Measurements from ENCODE around the gene CCDC117. TPM values are rescaled to one million over a fixed set of nuclear protein-coding genes. Genes with fewer than 3 reads are reported as not detected.

Gene CCDC117
- total RNA-seq, 1 experiment from 2014 or later = 12.1 TPM

DNA sequence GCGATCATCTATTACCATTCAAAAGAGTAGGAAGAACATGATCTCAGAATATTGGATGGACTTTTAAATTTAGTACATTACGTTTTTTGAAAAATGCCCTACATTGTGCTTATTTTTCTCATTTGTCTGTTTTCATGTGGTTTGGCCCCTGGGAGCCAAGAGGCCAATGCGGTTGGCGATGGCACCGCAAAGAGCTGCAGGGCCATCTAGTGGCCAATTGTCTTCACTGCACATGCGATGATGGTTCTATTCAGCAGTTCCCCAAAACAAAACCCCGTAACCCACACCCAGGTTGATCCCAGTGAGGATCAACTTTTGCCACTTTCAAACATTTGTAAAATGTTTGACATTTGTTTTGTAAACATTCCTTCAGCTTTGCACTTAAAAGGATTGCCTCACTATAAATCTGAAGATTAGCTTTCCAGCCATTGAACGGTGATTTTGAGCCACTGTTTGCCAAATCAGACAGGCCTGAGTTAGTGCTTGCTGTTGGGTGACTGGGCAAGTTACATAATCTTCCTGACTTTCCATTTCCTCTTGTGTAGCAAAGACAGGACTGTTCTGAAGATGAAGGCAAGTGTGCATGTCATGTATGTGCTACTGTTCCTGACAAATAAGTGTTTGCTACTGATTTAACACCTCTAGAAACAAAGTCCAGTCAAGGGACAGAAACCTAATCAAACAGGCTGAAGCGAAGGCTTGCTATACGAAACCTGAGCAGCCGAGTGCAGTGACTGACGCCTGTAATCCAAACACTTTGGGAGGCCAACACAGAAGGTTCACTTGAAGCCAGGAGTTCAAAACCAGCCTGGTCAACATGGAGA is 57.1 kb downstream of the CCDC117 start:
- no peak overlapping the region for H3K27ac Mint-ChIP-seq (ENCODE audit: low read depth, unreplicated experiment)
- POLR2A ChIA-PET = interaction anchor here (0.7 to 1.5 kb wide), 5 partner anchors 13 to 230 kb away, joined by 3 to 7 read pairs (median 3); no protein-coding TSS in a partner anchor

DNA sequence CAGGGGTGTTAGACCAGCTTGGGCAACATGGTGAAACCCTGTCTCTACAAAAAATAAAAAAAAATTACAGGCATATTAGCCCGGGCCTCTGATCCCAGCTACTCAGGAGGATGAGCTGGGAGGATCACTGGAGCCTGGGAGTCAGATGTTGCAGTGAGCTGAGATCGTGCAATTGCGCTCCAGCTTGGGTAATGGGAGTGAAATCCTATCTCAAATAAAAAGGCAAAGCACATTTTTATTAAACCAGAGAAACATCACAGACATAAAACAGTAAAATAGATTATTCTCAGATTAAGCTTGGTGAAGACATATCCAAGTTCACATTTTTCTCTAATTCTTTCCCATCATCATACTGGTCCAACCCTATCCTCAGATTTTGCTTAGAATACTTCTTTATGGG is 57.9 kb downstream of the CCDC117 start:
- H3K9me3 Mint-ChIP-seq (ENCODE audit: unreplicated experiment) = no peaks in the 10 kb centered on the region

More for the DNA sequence above, 57.1 kb downstream of the CCDC117 start:
- CTCF ChIA-PET = interaction anchor here (0.6 to 6.7 kb wide), 62 partner anchors 8 to 941 kb away, joined by 3 to 131 read pairs (median 4); partner anchors contain the start of gene XBP1
- Mint-ChIP-seq H3K4me1 (ENCODE audit: insufficient read depth, unreplicated experiment) (no peaks in the 10 kb centered on the region), H3K27me3 (ENCODE audit: insufficient read depth, unreplicated experiment) (no peaks in the 10 kb centered on the region), H3K4me3 (ENCODE audit: unreplicated experiment) (no peak overlapping the region), H3K9me3 (ENCODE audit: unreplicated experiment) (no peaks in the 10 kb centered on the region), H3K36me3 (ENCODE audit: insufficient read depth, unreplicated experiment) (no peaks in the 10 kb centered on the region)
- peak; percentile 69 for DNase-seq (ENCODE audit: unreplicated experiment)
- BruUV-seq (replicated peaks) = no TSS peak
- intact Hi-C loops (cut with micrococcal nuclease) = loop anchor here (1.0 to 5.0 kb wide), 3 partner anchors 229 to 777 kb away; no protein-coding TSS in a partner anchor
- TF ChIP-seq, protein P1, sequence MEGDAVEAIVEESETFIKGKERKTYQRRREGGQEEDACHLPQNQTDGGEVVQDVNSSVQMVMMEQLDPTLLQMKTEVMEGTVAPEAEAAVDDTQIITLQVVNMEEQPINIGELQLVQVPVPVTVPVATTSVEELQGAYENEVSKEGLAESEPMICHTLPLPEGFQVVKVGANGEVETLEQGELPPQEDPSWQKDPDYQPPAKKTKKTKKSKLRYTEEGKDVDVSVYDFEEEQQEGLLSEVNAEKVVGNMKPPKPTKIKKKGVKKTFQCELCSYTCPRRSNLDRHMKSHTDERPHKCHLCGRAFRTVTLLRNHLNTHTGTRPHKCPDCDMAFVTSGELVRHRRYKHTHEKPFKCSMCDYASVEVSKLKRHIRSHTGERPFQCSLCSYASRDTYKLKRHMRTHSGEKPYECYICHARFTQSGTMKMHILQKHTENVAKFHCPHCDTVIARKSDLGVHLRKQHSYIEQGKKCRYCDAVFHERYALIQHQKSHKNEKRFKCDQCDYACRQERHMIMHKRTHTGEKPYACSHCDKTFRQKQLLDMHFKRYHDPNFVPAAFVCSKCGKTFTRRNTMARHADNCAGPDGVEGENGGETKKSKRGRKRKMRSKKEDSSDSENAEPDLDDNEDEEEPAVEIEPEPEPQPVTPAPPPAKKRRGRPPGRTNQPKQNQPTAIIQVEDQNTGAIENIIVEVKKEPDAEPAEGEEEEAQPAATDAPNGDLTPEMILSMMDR (IDR thresholded peaks at IDR 0.05; ENCODE audit: unreplicated experiment) = peak; percentile 94

DNA sequence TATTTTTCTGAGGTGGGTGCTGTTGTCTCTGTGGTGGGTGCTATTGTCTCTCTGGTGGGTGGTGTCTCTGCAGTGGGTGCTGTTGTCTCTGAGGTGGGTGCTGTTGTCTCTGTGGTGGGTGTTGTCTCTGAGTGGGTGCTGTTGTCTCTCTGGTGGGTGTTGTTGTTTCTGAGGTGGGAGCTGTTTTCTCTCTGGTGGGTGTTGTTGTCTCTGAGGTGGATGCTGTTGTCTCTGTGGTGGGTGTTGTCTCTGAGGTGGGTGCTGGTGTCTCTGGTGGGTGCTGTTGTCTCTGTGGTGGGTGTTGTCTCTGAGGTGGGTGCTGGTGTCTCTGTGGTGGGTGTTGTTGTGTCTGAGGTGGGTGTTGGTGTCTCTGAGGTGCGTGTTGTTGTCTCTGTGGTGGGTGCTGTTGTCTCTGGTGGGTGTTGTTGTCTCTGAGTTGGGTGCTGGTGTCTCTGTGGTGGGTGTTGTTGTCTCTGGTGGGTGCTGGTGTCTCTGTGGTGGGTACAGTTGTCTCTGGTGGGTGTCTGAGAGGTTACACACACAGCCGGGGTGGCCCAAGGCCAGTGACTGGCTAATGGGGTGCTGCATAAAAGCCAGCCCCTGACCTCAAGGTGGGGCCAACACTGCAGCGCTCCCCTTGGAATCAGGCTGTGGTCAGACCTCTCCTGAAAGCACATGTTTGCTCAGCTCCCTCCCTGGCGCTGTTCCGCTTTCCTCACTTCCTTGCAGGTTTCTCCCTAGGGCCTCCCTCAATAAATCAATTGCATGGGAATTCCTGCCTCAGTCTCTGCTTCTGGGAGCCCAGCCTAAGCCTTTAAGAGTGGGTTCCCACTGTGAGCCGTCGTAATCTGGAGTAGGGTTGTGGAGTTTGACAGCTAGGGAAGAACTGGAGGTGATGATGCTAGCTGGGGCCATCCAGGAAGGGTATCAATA is 58.9 kb downstream of the CCDC117 start:
- POLR2A ChIA-PET = interaction anchor here (1.0 to 1.5 kb wide), 2 partner anchors 32 to 231 kb away, joined by 3 to 4 read pairs; no protein-coding TSS in a partner anchor
- intact Hi-C loops (cut with micrococcal nuclease) = no loop called here
- Mint-ChIP-seq H3K27me3 (ENCODE audit: insufficient read depth, unreplicated experiment) (no peaks in the 10 kb centered on the region), H3K27ac (ENCODE audit: low read depth, unreplicated experiment) (no peak overlapping the region), H3K4me1 (ENCODE audit: insufficient read depth, unreplicated experiment) (no peaks in the 10 kb centered on the region), H3K36me3 (ENCODE audit: insufficient read depth, unreplicated experiment) (no peaks in the 10 kb centered on the region), H3K9me3 (ENCODE audit: unreplicated experiment) (no peaks in the 10 kb centered on the region), H3K4me3 (ENCODE audit: unreplicated experiment) (no peak overlapping the region)
- no TSS peak for BruUV-seq (replicated peaks)
- TF ChIP-seq, protein P1 (IDR thresholded peaks at IDR 0.05; ENCODE audit: unreplicated experiment) = no peak
- no peak for DNase-seq (ENCODE audit: unreplicated experiment)
- CTCF ChIA-PET = interaction anchor here (0.6 to 6.7 kb wide), 9 partner anchors 12 to 951 kb away, joined by 3 to 131 read pairs (median 3); partner anchors contain the start of gene XBP1

More for the DNA sequence above, 57.9 kb downstream of the CCDC117 start:
- DNase-seq (ENCODE audit: unreplicated experiment) = no peak
- Mint-ChIP-seq H3K27ac (ENCODE audit: low read depth, unreplicated experiment) (no peak overlapping the region), H3K4me1 (ENCODE audit: insufficient read depth, unreplicated experiment) (no peaks in the 10 kb centered on the region), H3K36me3 (ENCODE audit: insufficient read depth, unreplicated experiment) (no peaks in the 10 kb centered on the region), H3K4me3 (ENCODE audit: unreplicated experiment) (no peak overlapping the region), H3K27me3 (ENCODE audit: insufficient read depth, unreplicated experiment) (no peaks in the 10 kb centered on the region)
- intact Hi-C loops (cut with micrococcal nuclease) = no loop called here
- no TSS peak for BruUV-seq (replicated peaks)
- POLR2A ChIA-PET = interaction anchor here (0.7 to 1.5 kb wide), 4 partner anchors 31 to 337 kb away, joined by 3 to 4 read pairs (median 4); no protein-coding TSS in a partner anchor
- TF ChIP-seq, protein P1 (IDR thresholded peaks at IDR 0.05; ENCODE audit: unreplicated experiment) = no peak
- CTCF ChIA-PET = interaction anchor here (0.6 to 6.7 kb wide), 24 partner anchors 11 to 1681 kb away, joined by 3 to 131 read pairs (median 5); partner anchors contain the start of gene XBP1

Data from MCF 10A (cell line).